AG09309 (cell line): ENCODE measurements around the gene ZMIZ1.

ENCODE experiments used
- DNase-seq: peaks from one replicate; pipeline ENCODE4 v3.0.0-alpha.2; 2010; ENCODE audit warnings: low read depth
- H3K4me3 ChIP-seq: 2 replicates; pipeline ENCODE4 v1.5.1; 2011; ENCODE audit warnings: mild to moderate bottlenecking, low read depth, low read length, moderate library complexity; ENCODE audit not compliant: control insufficient read depth
- TF ChIP-seq, protein P1 (sequence below): IDR thresholded peaks from 2 replicates; pipeline ENCODE4 v1.5.1; 2011; ENCODE audit warnings: mild to moderate bottlenecking, low read depth, low read length, inconsistent platforms; ENCODE audit not compliant: insufficient read depth, control insufficient read depth; ENCODE audit errors: missing control alignments

Gene ZMIZ1

DNA sequence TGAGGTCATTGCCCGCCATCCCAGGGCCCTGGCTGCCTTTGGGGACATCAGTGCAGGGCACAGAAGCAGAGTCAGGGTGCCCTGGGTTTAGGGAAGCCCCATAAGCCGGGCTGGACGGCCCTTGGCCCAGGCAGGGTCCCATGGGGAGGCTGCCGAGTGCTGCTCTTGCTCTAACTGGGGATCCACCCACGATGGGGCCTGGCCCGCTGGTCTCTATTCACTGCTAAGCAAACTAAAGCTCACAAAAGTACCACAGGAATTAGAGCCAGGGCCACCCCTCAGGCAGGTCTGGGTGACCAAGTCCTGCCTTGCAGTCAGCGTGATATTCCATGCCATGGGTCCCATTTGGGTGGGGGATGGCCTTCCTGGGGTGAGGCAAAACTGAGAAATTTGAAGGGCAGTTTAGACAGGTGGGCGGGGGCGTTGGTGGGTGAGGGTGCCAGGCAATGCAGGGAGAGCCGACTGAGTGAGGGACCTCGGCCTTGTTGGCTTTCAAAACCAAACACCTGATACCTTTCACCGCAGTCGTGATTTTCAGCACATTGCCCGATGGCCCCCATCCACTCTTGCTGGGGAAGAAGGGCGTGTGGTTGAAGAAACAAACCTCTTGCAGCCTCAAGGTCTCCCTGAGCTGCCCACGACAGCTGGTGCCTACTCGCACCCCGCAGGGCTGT lies 185.7 kb downstream of the ZMIZ1 start:
- DNase-seq, result no peak
- TF ChIP-seq, protein P1, sequence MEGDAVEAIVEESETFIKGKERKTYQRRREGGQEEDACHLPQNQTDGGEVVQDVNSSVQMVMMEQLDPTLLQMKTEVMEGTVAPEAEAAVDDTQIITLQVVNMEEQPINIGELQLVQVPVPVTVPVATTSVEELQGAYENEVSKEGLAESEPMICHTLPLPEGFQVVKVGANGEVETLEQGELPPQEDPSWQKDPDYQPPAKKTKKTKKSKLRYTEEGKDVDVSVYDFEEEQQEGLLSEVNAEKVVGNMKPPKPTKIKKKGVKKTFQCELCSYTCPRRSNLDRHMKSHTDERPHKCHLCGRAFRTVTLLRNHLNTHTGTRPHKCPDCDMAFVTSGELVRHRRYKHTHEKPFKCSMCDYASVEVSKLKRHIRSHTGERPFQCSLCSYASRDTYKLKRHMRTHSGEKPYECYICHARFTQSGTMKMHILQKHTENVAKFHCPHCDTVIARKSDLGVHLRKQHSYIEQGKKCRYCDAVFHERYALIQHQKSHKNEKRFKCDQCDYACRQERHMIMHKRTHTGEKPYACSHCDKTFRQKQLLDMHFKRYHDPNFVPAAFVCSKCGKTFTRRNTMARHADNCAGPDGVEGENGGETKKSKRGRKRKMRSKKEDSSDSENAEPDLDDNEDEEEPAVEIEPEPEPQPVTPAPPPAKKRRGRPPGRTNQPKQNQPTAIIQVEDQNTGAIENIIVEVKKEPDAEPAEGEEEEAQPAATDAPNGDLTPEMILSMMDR, result no peak
- H3K4me3 ChIP-seq, result no peak overlapping the region

DNA sequence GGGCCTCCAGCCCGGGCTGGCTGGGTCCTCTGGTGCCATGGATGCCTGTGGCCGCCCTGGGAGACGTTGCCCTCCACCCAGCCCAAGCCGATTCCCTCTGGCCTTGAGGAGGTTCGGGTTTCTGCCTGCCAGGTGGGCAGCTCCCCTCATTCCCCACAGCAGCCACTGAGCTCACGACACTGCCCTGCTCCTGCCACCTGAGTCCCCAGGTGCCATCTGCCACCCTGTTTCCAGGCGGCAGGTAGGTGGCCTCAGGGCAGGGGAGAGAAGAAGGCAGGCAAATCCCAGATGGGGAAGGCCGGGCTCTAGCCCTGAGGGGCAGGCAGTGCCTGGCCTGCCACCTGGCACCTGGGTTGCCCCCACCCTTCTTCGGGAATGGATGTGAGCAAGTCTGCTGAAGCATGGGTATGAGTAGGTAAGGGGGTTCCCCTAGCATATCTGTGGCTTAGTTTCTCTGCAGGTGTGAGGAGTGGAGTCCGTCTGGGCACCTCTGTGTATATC lies 186.3 kb downstream of the ZMIZ1 start:
- TF ChIP-seq, protein P1, result no peak
- H3K4me3 ChIP-seq, result no peak overlapping the region

DNA sequence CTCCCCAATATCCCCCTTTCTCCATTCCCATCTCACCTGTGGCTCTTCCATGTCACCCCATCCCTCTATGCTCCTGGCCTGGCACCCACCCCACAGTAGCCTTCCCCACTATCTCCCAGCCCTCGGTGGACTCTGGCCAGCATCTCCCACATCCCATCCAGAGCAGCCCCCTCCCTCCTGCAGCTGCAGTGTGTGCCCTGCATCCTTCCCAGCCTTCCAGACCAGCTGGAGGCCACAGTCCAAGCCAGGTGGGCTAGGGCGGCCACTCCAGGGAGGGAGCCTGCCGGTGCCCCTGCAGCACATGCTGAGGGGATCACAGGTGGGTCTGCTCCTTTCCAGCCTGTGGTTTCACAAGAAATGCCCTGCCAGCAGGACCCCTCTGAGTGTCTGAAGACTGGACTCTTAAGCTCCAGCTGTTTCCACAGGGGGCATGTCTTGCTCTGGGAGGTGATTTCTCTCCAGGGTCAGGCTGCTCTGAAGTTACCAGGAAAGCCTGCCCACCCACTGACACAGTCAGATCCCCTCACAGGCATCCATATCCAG lies 187.6 kb downstream of the ZMIZ1 start:
- H3K4me3 ChIP-seq, result no peak overlapping the region
- DNase-seq, result no peak
- TF ChIP-seq, protein P1, result no peak

More for the DNA sequence above, 186.3 kb downstream of the ZMIZ1 start:
- DNase-seq, result no peak

DNA sequence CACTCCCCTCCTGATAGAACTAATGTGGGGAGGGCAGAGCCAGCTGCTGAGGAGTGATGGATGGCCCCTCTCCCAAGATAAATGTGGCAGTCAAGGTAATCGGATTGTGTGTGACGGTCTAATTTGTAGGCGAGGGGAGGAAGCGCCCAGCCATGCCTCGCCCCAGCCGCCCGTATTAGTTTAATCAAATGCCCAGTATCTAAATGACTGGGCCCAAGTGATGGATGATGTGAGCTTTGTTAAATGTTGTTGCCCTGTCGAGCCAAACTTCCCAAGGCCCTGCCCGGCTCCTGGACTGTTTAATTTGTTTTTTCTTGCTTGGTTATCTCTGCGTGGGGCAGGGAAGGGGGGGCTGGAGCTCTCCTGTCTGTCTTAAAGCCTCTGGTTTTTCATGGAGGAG lies 190.1 kb downstream of the ZMIZ1 start:
- no peak overlapping the region for H3K4me3 ChIP-seq
- TF ChIP-seq, protein P1, result no peak
- no peak for DNase-seq

DNA sequence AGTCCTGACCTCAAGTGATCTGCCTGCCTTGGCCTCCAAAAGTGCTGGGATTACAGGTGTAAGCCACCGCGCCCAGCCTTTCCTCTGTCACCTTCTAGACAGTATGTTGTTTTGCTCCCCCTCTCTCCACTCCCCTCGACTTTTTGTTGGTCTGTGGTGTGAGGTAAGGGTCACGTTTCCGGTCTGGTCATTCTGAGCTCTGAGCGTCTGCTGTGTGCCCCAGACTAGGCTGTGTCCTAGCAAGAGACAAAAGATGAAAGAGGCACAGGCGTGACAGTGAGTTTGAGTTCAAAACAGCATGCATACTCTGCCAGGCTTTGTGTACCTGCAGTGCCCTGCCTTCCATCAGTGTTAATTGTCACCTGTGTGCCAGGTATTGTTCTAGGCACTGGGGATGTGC lies 191.1 kb downstream of the ZMIZ1 start:
- TF ChIP-seq, protein P1, result no peak
- DNase-seq, result no peak
- H3K4me3 ChIP-seq, result no peak overlapping the region

DNA sequence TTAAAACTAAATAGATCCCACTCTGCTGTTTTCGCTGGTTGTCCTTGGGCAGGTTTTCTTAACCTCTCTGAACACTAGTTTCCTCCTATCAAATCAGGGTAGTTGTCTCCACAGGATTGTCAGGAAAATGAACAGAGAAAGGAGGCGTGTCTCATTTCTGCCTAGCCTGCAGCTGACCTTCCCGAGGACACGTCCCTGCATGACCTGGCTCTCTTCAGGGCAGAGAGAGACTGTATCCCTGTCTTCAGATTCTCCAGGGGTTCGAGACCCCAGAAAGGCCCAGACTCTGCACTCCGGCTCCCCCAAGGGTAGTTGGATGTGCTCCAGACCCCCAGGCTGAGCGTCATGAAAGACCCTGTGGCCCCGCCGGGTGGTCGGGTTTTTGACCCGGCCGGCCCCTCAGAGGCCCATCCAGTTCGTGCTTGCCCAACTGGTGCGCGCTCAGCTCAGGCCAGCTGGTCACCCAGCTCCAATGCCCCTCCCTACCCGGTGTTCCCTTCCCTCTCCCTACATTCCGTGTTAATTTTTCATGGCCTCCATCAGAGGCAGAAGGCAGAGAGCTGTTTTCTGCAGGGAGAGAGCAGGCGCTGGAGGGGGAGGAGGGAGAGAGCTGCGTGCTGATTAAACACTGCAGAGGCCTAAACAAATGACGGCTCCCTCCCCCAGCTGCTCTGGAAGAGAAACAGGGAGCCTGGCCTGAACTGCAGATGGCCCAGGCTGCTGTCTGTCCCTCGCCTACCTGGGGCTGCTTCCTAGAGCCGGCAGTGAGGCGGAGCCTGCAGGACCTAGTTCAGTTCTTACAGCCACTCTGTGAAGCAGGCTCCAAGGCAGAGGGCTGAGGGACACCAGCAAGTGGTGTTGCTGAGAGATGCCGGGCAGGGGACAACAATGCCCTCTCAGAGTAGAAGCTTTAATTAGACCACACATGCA lies 192.3 kb downstream of the ZMIZ1 start:
- TF ChIP-seq, protein P1, result no peak
- no peak for DNase-seq
- no peak overlapping the region for H3K4me3 ChIP-seq
